PC-3 (cell line): ENCODE data around the gene NRIP1. TPM values are rescaled to one million over a fixed set of nuclear protein-coding genes. Genes with fewer than 3 reads are reported as not detected.

ENCODE experiments used
- ATAC-seq: fragments of 200-7000 bp; cut with Tn5 transposase; 2 replicates; pipeline ENCODE4 v1.9.1; 2020; ENCODE audit warnings: mild to moderate bottlenecking, moderate library complexity
- Bru-seq: library from RNA; stranded (reverse); fragments of 400-500 nt; gene quantifications from one replicate; lab custom pipeline; 2021; lab: Mats Ljungman, UMichigan
- BruChase-seq, 2 experiments: library from RNA; stranded (reverse); fragments of 400-500 nt; gene quantifications; one replicate each; lab custom pipeline; 2021; lab: Mats Ljungman, UMichigan
- BruUV-seq: library from RNA; stranded (reverse); fragments of 400-500 nt; replicated peaks from 2 replicates; lab custom pipeline; 2021; lab: Mats Ljungman, UMichigan
- CTCF ChIA-PET: fragments of 300-600 bp; sonication (Branson Sonifier 250); formaldehyde crosslinking; loops from one replicate; lab custom pipeline; 2022; ENCODE audit warnings: antibody characterized with exemption; lab: Charles Lee
- POLR2A ChIA-PET: fragments of 300-600 bp; sonication (Branson Sonifier 250); formaldehyde crosslinking; loops from one replicate; lab custom pipeline; 2022; ENCODE audit warnings: antibody characterized with exemption; ENCODE audit not compliant: unreplicated experiment; lab: Charles Lee
- DNase-seq: peaks from one replicate; pipeline ENCODE4 v3.0.0-alpha.2; 2015
- H2AFZ ChIP-seq: fragments of 300-600 bp; sonication (generic); 2 replicates; pipeline ENCODE4 v1.6.0; 2016; ENCODE audit warnings: antibody characterized with exemption, low read length
- H3F3A ChIP-seq: fragments of 300-600 bp; sonication (generic); one replicate; pipeline ENCODE4 v1.6.0; 2017; ENCODE audit warnings: antibody characterized with exemption, low read length, control low read depth, mild to moderate bottlenecking; ENCODE audit not compliant: unreplicated experiment
- H3K27ac ChIP-seq: fragments of 300-600 bp; sonication (generic); 2 replicates; pipeline ENCODE4 v1.5.1; 2016; ENCODE audit warnings: mild to moderate bottlenecking, low read length
- H3K27me3 ChIP-seq: fragments of 300-600 bp; sonication (generic); 2 replicates; pipeline ENCODE4 v1.6.1; 2016; ENCODE audit warnings: low read length, mixed read lengths
- H3K36me3 ChIP-seq: fragments of 300-600 bp; sonication (generic); 2 replicates; pipeline ENCODE4 v1.6.1; 2016; ENCODE audit warnings: low read depth, mixed run types, low read length, mixed read lengths
- H3K4me1 ChIP-seq: fragments of 300-600 bp; sonication (generic); 2 replicates; pipeline ENCODE4 v1.5.1; 2016; ENCODE audit warnings: low read length; ENCODE audit not compliant: insufficient read depth
- H3K4me2 ChIP-seq: fragments of 300-600 bp; sonication (generic); 2 replicates; pipeline ENCODE4 v1.6.0; 2016; ENCODE audit warnings: low read length
- H3K4me3 ChIP-seq: fragments of 300-600 bp; sonication (generic); 2 replicates; pipeline ENCODE4 v1.5.1; 2016; ENCODE audit warnings: mild to moderate bottlenecking, low read length, mixed read lengths
- H3K79me2 ChIP-seq: fragments of 300-600 bp; sonication (generic); 2 replicates; pipeline ENCODE4 v1.6.1; 2017; ENCODE audit warnings: low read length, mixed read lengths
- H3K9ac ChIP-seq: fragments of 300-600 bp; sonication (generic); 2 replicates; pipeline ENCODE4 v1.6.0; 2016; ENCODE audit warnings: mild to moderate bottlenecking, low read length
- H3K9me2 ChIP-seq: fragments of 300-600 bp; sonication (generic); replicated peaks from 2 replicates; pipeline ENCODE4 v1.6.1; 2016; ENCODE audit warnings: mixed run types, low read length, mixed read lengths
- H3K9me3 ChIP-seq: fragments of 300-600 bp; sonication (generic); 2 replicates; pipeline ENCODE4 v1.6.1; 2016; ENCODE audit warnings: low read length, mixed read lengths
- H4K20me1 ChIP-seq: fragments of 300-600 bp; sonication (generic); 2 replicates; pipeline ENCODE4 v1.6.1; 2016; ENCODE audit warnings: low read length, mixed read lengths
- CTCF ChIP-seq: fragments of 300-600 bp; sonication (generic); conservative IDR thresholded peaks from 2 replicates; pipeline ENCODE4 v1.5.1; 2017; ENCODE audit warnings: antibody characterized with exemption, low read depth, mild to moderate bottlenecking, low read length
- EZH2 ChIP-seq: fragments of 300-600 bp; sonication (generic); IDR thresholded peaks from one replicate; pipeline ENCODE4 v1.6.1; 2017; ENCODE audit warnings: antibody characterized with exemption, mild to moderate bottlenecking, low read length; ENCODE audit not compliant: unreplicated experiment
- EZH2phosphoT487 ChIP-seq: fragments of 300-600 bp; sonication (generic); IDR thresholded peaks from 2 replicates; pipeline ENCODE4 v1.6.1; 2018; ENCODE audit warnings: mild to moderate bottlenecking, antibody characterized with exemption, low read length, borderline replicate concordance
- intact Hi-C: fragments of 100-400 bp; cut with micrococcal nuclease; formaldehyde crosslinking; loops from 2 replicates; pipeline ENCODE4 v1.9.0; 2023
- long read RNA-seq: library from polyadenylated mRNA; unstranded; transcript quantifications from one replicate; pipeline ENCODE4 v2.0.0, GENCODE V29; 2021; ENCODE audit not compliant: unreplicated experiment
- total RNA-seq: library from RNA; depleted of rRNA; stranded (reverse); fragments of >200 nt; gene quantifications from 2 replicates; pipeline ENCODE4 v1.2.3, GENCODE V29; 2014; rRNA removed

NRIP1 gene
- 68.0 and 69.2 TPM in 2 replicates for total RNA-seq
- percentile 98 among the genes with signal in this experiment for Bru-seq, nascent RNA
- percentile 96 among the genes with signal in this experiment for BruChase-seq, experiment 1, labeled RNA remaining after a 6-hour chase
- percentile 99 among the genes with signal in this experiment for BruChase-seq, experiment 2, labeled RNA remaining after a 2-hour chase
- long read RNA-seq, full-length matches to known transcripts, result 47 of 75 reads
- long read RNA-seq, partial matches to known transcripts, result 1 of 75 reads
- long read RNA-seq, other reads (novel, unspliced or antisense), result 27 of 75 reads

DNA sequence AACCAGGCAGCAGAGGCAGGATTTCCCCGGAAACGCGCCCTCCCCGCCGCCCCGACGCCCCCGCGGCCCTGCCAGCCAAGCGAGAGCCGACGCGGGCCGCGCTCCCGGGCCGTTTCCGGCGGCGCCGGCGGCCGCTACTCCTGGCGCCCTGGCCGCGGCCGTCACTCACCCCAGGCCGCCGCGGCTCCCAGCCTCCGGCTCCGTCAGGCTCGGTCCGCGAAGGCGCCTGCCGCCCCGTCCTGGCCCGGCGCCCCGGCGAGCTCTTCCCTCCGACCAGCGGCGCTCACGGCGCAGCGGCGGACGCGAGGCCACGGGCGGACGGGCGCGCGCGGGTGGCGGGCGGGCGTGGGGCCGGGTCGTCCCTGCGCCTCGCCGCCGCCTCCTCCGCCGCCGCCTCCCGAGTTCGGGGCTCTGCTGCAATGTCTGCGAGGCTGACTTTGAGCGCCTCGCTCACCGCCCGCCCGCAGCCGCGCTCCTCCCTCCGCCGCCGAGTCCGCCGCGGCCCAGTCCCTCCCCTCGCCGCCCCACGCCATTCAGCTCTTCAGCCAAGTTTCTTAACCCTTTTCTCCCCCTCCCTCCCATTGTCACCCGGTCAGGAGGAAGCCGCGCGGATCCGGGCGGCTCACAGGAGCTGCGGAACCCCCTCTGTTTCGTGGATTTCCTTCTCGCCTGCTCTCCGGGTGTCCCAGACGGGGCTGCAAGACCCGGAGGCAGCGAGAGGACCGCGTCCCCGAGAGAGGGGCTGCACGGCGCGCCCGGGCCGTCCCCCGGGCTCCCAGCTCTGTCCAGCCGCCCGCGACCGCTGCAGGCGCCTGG lies at the start of gene NRIP1:
Gene NRIP1, minus strand, starts transcription at position 425 of the 816 bp plus-strand sequence. CDS start 96,808 bp downstream, outside the sequence.
- Histone ChIP-seq H3K27ac (peak within 1 kb of the TSS; percentile 72), H3K27me3 (no peaks in the 10 kb centered on the region), H3F3A (no peaks in the 10 kb centered on the region), H3K4me3 (peak within 1 kb of the TSS; percentile 85), H2AFZ (peak within 1 kb of the TSS; percentile 88), H3K4me1 (peaks cover 27% of the 10 kb centered on the region), H3K9ac (peak within 1 kb of the TSS; percentile 84), H4K20me1 (peaks cover 41% of the 10 kb centered on the region), H3K9me3 (no peaks in the 10 kb centered on the region), H3K4me2 (peak within 1 kb of the TSS; percentile 92), H3K36me3 (peaks cover 8% of the 10 kb centered on the region; the same call in 1 of the 2 replicates), H3K79me2 (peaks cover 72% of the 10 kb centered on the region), H3K9me2 (no peaks in the 10 kb centered on the region)
- ChIA-PET CTCF (interaction anchor here (0.5 to 1.0 kb wide), 4 partner anchors 9 to 418 kb away, joined by 3 to 6 read pairs (median 5); no protein-coding TSS in a partner anchor), POLR2A (interaction anchor here (0.5 to 1.1 kb wide), 7 partner anchors 10 to 484 kb away, joined by 3 to 5 read pairs (median 4); no protein-coding TSS in a partner anchor)
- intact Hi-C loops, result loop anchor here (1.0 to 10.0 kb wide), 5 partner anchors 58 to 489 kb away; no protein-coding TSS in a partner anchor
- BruUV-seq, result no TSS peak
- ATAC-seq, result peak; percentile 64
- TF ChIP-seq EZH2phosphoT487, result no peak
- peak; percentile 89 for DNase-seq

DNA sequence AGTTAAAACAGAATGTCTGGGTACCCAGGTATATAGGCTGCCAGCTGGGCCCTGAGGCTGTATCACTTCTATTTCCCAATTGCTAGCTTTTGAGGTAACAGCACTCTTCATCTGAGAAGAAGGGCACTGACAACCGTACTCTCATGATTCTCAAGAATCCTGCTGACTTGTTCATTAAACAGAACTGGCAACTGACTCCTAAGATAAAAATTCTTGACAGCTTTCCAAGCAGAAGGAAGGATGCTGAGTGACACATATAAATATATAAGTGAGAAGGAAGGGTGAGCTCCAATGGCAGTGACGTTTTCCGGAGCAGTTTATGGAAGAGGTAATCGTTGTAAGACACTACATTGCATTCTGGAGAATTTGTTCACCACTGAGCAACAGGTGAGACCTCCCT lies 48.1 kb upstream of the NRIP1 start:
- no peak overlapping the region for H3K27ac ChIP-seq
- POLR2A ChIA-PET, result no interaction called here
- H3K9me2 ChIP-seq, result no peaks in the 10 kb centered on the region
- intact Hi-C loops, result no loop called here
- H3K4me3 ChIP-seq, result no peak overlapping the region
- TF ChIP-seq CTCF, result no peak
- H3K9ac ChIP-seq, result no peak overlapping the region
- DNase-seq (peak; percentile 12), ATAC-seq (no peak)
- H3K4me2 ChIP-seq, result no peak overlapping the region
- H3K79me2 ChIP-seq, result no peaks in the 10 kb centered on the region
- H3K36me3 ChIP-seq, result no peaks in the 10 kb centered on the region
- no peaks in the 10 kb centered on the region for H4K20me1 ChIP-seq
- CTCF ChIA-PET, result no interaction called here
- no peak overlapping the region for H2AFZ ChIP-seq
- no peaks in the 10 kb centered on the region for H3K4me1 ChIP-seq
- BruUV-seq, result no TSS peak
- H3K9me3 ChIP-seq, result no peaks in the 10 kb centered on the region
- no peaks in the 10 kb centered on the region for H3F3A ChIP-seq
- H3K27me3 ChIP-seq, result no peaks in the 10 kb centered on the region

GRCh38 chr21:15108801-15109200 lies 44.0 kb upstream of the NRIP1 start:
- H3K9me2 ChIP-seq, result no peaks in the 10 kb centered on the region
- POLR2A ChIA-PET, result no interaction called here
- no peak overlapping the region for H2AFZ ChIP-seq
- H3K36me3 ChIP-seq, result no peaks in the 10 kb centered on the region
- H3K79me2 ChIP-seq, result no peaks in the 10 kb centered on the region
- CTCF ChIA-PET, result no interaction called here
- no peak for DNase-seq
- no peak overlapping the region for H3K9ac ChIP-seq
- no peak for ATAC-seq
- no peaks in the 10 kb centered on the region for H3F3A ChIP-seq
- no peaks in the 10 kb centered on the region for H3K4me1 ChIP-seq
- H3K9me3 ChIP-seq, result no peaks in the 10 kb centered on the region
- H3K4me3 ChIP-seq, result no peak overlapping the region
- TF ChIP-seq EZH2, result no peak
- no peak for TF ChIP-seq EZH2phosphoT487
- no peak for TF ChIP-seq CTCF
- H3K27me3 ChIP-seq, result no peaks in the 10 kb centered on the region
- BruUV-seq, result no TSS peak
- no peak overlapping the region for H3K27ac ChIP-seq
- intact Hi-C loops, result no loop called here
- H4K20me1 ChIP-seq, result no peaks in the 10 kb centered on the region
- H3K4me2 ChIP-seq, result no peak overlapping the region
